ENCODE measurements around the gene LHPP. TPM values are rescaled to one million over a fixed set of nuclear protein-coding genes. Genes with fewer than 3 reads are reported as not detected.

Gene LHPP
- total and polyA plus RNA-seq, 10 of the 15 experiments (the other 5 are each of a cell fraction or from before 2014, with no cell fraction given), result 0.79 to 9.8 (median 6.7) TPM

DNA sequence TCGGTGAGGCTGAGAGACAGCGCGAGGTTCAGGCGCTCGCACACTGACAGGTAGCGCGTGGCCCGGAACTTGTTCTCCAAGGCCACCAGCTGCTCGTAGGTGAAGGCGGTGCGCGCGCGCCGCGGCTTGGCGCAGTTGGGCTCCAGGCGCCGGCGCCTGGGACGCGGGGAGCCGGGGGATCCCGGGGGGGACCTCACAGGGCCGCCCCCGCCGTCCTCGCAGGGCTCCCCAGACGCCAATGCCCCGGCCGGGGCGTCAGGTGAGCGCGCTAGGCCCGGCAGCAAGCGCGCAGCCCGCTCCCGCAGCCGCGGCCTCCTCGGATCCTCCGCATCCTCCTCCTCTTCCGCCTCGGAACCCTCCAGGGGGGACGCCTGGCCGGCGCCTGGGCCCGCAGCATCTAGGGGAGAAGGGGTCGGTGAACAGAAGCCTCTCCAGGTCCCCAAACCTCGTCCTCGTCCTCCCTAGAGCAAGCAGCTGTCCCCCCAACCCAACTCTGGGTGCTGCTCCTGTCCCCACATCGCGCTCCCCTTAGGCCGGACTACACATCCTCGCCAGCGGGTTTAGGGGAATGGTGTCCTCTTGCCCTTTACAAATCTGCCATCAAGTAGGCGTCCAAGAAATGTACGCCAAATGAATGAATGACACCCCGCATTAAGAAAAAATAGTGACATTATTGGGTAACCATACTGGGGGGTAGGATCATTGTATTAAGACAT is 13.7 kb upstream of the LHPP start:
- no peaks in the 10 kb centered on the region for H3K36me3 ChIP-seq (ENCODE audit: control insufficient read depth in 2 of 2, insufficient read depth in 2 of 2, low read length in 1 of 2)
- H3K9ac ChIP-seq (ENCODE audit: control insufficient read depth, insufficient read depth, low read length), result no peak overlapping the region
- WGBS (ENCODE audit: insufficient coverage, insufficient replicate concordance, low lambda C conversion rate, missing lambda C conversion rate), result 6% methylated on average over 53 of the region's 60 CpGs
- H3K27ac ChIP-seq (ENCODE audit: control insufficient read depth, insufficient read depth), result no peak overlapping the region
- FAIRE-seq (no peak), DNase-seq (ENCODE audit: low read depth, low spot score) (no peak), ATAC-seq (no peak)
- H3K4me3 ChIP-seq, result no peak overlapping the region
- H3K27me3 ChIP-seq (replicated peaks in 1 of 2; ENCODE audit: control insufficient read depth in 2 of 2, insufficient read depth in 2 of 2, low read length in 1 of 2), result peaks cover 16 to 20% of the 10 kb centered on the region in 2 experiments
- TF ChIP-seq CBX5 (IDR thresholded peaks at IDR 0.05; ENCODE audit: low read depth), result no peak
- peak; percentile 29 for TF ChIP-seq SUZ12 (IDR thresholded peaks at IDR 0.05; ENCODE audit: unreplicated experiment)
- TF ChIP-seq RB1 (IDR thresholded peaks at IDR 0.05; ENCODE audit: borderline replicate concordance), result no peak
- no peak for TF ChIP-seq SPI1 (IDR thresholded peaks at IDR 0.05; ENCODE audit: borderline replicate concordance, insufficient read depth, low read depth, low read length)
- TF ChIP-seq ETV6 (conservative IDR thresholded peaks at IDR 0.05 in 1 of 2, IDR thresholded peaks at IDR 0.05 in 1 of 2; ENCODE audit: borderline replicate concordance in 1 of 2, low read depth in 1 of 2), result no peak
- TF ChIP-seq ZSCAN29 (IDR thresholded peaks at IDR 0.05), result no peak
- TF ChIP-seq MEF2A (IDR thresholded peaks at IDR 0.05; ENCODE audit: insufficient read depth, low read depth, low read length), result no peak
- no peak for TF ChIP-seq GATAD2B (conservative IDR thresholded peaks at IDR 0.05; ENCODE audit: low read depth)
- no peaks in the 10 kb centered on the region for H3K4me1 ChIP-seq (ENCODE audit: control insufficient read depth, insufficient read depth, low read length)
- no peaks in the 10 kb centered on the region for H4K20me1 ChIP-seq (ENCODE audit: control insufficient read depth, insufficient read depth)
- ChIA-PET CTCF (no interaction called here), POLR2A (no interaction called here), SMC1A (ENCODE audit: uncharacterized antibody, unreplicated experiment) (no interaction called here), RAD21 (ENCODE audit: unreplicated experiment) (no interaction called here)
- no peak overlapping the region for H2AFZ ChIP-seq (ENCODE audit: control insufficient read depth, low read depth, low read length)
- intact Hi-C loops (cut with micrococcal nuclease; ENCODE audit: unreplicated experiment), result no loop called here
- H3K9me3 ChIP-seq (replicated peaks; ENCODE audit: control insufficient read depth, insufficient read depth, low read length), result no peaks in the 10 kb centered on the region
- no peak overlapping the region for H3K4me2 ChIP-seq (ENCODE audit: control insufficient read depth, insufficient read depth)
- in situ Hi-C loops (cut with MboI), result no loop called here
- BruUV-seq (replicated peaks), result no TSS peak
- H3K79me2 ChIP-seq (ENCODE audit: control insufficient read depth, insufficient read depth, low read length), result no peaks in the 10 kb centered on the region
